Measurements from ENCODE around the gene KLHL7.

GRCh38 chr7:23205909-23206767 is 100.6 kb downstream of the KLHL7 start:
- TF ChIP-seq ZFP3 (CRISPR knock-in tag; IDR thresholded peaks at IDR 0.05) (no peak), GLIS3 (CRISPR knock-in tag; IDR thresholded peaks at IDR 0.05) (no peak), ZFP30 (CRISPR knock-in tag; IDR thresholded peaks at IDR 0.05) (no peak), ARNTL (CRISPR knock-in tag; IDR thresholded peaks at IDR 0.05; ENCODE audit: borderline replicate concordance, low read depth) (no peak)

Measured in SK-N-SH treated with all-trans-retinoic acid at 6 μM for 48 hours (cell line).